Stimulated activated CD8-positive, alpha-beta memory T cell treated with anti-CD3 and anti-CD28 coated beads, Interleukin-15, amount 100 ng/mL, for 48 hours (primary cell): ENCODE data around the gene KCNH5.

Experiments used
- DNase-seq, 2 donors: peaks; one replicate each; pipeline ENCODE4 v3.0.0-alpha.2; 2020; ENCODE audit warnings: low read depth in 2 of 2

KCNH5 gene, protein sequence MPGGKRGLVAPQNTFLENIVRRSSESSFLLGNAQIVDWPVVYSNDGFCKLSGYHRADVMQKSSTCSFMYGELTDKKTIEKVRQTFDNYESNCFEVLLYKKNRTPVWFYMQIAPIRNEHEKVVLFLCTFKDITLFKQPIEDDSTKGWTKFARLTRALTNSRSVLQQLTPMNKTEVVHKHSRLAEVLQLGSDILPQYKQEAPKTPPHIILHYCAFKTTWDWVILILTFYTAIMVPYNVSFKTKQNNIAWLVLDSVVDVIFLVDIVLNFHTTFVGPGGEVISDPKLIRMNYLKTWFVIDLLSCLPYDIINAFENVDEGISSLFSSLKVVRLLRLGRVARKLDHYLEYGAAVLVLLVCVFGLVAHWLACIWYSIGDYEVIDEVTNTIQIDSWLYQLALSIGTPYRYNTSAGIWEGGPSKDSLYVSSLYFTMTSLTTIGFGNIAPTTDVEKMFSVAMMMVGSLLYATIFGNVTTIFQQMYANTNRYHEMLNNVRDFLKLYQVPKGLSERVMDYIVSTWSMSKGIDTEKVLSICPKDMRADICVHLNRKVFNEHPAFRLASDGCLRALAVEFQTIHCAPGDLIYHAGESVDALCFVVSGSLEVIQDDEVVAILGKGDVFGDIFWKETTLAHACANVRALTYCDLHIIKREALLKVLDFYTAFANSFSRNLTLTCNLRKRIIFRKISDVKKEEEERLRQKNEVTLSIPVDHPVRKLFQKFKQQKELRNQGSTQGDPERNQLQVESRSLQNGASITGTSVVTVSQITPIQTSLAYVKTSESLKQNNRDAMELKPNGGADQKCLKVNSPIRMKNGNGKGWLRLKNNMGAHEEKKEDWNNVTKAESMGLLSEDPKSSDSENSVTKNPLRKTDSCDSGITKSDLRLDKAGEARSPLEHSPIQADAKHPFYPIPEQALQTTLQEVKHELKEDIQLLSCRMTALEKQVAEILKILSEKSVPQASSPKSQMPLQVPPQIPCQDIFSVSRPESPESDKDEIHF

DNA sequence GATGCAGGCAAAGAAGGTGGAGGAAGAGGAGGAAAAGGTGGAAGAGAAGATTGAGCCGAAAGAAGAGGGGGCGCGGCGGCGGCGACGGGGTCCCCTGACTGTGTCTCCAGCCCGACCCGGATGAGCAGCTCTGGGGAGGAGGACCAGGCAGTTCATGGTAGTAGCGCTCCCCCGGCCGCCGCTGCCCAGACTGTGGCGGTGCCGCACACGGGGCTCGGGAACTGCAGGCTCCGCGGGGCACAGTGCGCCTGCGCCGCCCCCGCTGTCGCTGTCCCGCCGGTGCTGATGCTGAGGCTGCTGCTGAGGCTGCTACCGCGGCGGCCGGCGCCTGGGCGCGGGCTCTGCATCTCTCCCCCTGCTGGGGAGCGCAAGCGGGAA is at the start of gene KCNH5:
Gene KCNH5 (minus strand): TSS at position 225 of the 378 bp plus-strand sequence. CDS start 272 bp downstream, outside the sequence.
- peak in 1 of 2 donors; percentile 7 for DNase-seq

DNA sequence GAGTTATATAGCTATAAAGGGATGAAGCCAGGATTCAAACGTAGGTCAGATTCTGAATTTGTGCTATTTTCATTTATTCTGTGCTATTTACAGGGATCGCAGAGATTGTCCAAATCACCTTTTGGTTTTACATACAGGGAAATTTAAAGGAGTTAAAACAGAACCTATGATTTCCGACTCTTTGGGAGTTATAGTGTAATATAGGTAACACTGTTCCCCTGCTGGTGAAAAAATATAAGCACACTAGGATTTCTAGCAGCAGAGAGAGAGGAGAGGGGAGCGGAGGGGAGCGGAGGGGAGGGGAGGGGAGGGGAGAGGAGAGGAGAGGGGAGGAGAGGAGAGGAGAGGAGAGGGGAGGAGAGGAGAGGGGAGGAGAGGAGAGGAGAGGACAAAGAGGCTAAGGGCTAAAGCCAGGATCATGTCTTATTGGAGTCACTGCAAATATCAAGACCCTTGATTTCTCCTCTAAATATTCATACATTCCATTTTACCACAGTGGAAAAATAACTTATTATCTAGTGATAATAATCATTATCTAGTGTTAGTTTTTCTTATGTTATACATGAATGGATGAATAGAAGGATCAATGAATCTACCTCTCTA is 46.2 kb upstream of the KCNH5 start:
- DNase-seq, result no peak

DNA sequence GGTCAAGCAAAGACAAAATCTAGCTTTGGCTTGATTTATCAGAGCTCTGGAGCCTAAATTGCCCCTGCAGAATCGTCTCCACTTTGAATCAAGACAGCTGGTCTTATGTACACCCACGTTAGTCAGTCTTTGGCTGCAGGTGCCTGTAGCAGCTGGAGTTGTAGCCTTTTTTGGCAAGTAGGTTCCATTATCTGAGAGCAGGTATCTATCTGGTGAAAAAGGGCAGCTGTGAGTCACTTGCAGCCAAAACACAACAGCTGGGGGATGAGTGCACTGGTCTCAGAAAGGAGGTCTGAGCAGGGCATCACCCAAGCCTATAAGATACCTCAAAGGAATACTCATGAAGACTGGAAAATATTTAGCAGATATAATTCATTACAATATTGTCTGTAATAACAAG is 43.6 kb upstream of the KCNH5 start:
- no peak for DNase-seq

DNA sequence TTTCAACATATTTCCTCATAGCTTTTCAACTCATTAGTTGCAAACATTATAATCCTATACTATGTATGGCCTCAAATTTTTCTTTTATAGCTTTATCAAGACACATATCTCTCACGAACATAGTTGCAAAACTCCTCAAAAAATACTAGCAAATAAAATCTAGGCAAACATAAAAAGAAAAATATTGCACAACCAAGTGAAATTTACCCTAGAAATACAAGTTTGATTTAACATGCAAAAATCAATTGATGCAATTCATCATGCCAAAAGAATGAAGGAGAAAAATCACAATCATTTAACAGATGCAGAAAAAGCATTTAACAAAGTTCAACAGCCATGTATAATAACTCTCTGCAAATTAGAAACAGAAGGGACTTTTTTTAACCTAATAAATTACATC is 33.3 kb upstream of the KCNH5 start:
- no peak for DNase-seq

DNA sequence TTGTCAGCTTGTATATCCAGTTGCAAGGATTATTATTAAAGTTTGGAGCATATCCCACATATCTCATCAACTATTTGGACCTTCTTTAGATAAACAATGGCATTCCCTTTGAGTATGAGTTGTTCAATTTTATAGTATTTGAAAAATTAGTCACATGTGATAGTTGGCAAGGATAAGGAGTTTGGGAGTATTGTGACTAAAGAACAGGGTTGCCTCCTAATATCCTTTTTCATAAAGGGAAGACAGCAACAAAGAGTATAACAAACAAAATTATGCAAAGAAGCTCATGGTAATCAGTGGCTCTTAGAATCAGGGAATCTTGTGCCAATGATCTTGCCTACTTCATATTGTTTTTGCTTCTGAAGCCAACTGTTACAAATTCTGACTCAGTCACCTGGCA is 31.2 kb upstream of the KCNH5 start:
- DNase-seq, result no peak

DNA sequence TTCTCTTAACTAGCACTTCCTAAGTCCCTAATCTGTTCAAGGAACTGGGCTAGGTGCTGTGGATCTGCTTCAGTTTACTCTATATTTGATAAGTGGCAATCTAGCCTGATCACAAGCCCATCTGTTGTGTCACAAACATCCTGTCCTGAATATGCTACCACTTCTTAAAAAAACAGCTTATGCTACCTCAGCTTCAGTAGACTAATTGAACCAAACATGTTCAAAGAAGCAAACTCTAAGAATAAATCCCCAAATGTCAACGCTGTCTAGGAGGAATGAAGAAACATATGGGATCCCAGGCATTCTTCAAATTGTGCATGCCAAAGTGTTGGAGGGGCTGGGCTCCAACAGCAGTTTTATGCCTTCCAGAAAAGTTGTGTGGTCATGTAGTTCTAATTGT is 10.4 kb upstream of the KCNH5 start:
- DNase-seq, result no peak

DNA sequence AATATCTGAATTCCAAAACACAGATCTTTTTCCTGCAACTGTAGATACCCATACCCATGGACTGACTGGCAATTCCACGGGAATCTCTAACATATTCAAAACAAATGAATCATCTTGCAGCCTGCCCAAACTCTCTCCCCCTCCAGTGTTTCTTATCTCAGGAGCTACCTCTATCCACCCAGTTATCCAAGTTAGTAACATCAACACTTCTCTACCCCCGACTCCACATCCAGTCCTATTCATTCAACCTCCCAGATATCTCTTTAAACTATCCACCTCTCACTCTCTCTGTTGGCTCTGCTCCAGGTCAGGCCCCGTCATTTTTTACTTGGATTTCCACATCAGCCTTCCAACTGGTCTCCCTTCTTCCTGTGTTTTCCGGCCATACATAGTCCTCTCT is 6.7 kb upstream of the KCNH5 start:
- DNase-seq, result no peak

DNA sequence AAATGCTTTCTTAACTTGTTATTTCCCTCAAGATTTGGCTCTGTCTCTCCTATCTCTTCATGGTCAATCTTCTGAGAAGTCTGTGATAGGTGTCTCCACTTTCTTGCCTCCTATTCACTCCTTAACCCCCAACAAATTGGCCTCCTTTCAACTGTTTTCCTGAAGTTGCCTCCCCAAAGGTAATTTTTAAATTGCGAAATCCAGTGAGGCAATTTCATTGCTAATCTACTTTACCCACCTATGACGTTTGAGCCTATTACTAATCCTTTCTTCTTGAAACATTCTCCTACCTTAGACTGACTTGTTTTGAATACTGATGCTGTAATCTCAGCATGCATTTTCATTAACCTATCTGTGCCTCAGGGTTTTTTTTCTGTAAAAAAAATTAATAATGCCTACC is 6.0 kb upstream of the KCNH5 start:
- no peak for DNase-seq

DNA sequence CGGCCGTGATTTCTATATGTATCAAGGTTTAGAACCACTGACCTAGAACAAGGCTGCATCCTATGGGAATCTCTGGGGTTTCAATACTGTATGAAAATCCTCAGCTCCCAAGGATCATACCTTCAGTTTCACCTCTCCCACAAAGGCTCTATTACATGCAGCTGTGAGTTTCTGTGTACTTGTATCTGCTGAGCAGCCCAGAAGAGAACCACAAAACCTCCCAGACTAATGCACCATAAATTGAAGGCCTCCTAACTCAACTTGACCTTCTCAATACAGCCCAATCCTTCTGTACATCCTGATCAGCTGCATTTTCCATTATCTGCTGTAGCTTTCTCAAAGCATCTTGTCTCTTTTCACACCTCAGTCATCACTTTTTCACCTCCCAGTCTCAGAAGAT is 5.4 kb upstream of the KCNH5 start:
- DNase-seq, result no peak

DNA sequence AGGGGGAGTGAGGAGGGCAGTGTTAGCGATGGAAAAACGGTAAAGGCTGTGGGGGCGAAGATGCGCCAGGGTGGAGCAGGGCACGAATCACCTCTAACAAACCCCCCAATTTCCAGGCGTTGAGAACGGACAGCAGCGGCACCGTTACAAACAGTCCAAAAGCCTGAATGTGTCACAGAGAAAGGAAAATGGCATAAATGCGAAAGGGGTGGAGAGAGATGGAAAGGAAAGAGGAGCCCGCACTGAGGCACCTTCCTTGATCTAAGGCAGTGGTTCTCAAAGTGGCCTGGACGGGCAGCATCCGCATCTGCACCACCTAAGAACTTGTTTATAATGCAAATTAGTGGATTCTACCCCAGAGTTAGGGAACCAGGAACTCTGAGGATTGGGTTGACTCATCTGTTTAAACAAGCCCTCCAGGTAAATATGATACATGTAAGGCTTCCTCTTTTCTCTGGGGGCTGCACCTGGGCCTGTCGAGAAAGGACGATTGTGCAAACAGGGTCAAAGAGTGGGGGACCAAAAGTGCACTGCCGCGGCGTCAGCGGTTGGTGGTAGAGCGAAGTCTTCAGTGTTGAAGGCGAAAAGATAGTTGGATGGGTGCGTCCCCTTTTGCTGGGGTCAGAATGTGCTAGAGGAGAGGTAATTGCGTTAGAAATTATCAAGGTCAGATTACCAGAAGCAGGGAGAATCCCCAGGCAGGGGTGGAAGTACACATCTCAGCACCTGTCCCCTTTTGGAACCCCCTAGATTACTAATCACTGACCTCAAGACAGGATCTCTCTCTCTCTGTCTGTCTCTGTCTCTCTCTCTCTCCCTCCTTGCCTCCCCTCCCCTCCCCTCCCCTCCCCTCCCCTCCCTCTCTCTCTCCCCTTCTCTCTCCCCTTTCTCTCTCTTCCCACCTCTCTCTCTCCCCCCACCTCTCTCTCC is 1.3 kb upstream of the KCNH5 start:
- no peak for DNase-seq

DNA sequence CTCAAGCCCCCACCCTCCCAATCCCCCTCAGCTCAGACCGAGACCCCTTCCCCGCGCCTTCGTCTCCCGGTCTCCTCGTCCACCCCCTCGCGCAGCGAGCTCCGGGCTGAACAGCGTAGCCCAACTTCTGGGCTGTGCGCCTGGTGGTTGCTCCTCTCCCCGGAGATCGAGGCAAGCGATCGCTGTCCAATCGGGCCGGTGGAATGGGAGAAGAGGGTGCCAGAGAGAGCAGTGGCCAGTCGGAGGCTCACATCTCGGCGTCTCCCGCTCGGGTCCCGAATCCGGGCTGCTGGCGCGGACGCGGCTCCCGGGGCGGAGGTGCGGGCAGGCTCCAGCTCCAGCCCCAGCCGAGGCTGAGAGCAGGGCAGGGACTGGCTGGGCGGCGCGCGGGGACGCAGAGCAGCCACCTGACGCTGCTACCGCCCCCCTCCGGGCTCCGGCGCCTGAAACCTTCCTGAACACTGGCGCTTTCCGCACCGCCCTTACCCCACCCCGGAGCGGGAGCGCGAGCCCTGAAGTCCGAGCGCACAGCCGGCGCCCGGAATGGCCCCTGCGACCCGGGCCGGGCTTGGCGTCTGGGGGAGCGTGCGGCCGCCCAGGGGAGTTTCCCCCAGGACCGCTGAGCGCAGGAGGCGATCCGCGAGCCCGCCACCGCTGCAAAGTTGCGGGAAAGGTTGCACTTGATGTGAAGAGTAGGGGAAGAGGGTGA is 508 bp upstream of the KCNH5 start:
- DNase-seq, result no peak

DNA sequence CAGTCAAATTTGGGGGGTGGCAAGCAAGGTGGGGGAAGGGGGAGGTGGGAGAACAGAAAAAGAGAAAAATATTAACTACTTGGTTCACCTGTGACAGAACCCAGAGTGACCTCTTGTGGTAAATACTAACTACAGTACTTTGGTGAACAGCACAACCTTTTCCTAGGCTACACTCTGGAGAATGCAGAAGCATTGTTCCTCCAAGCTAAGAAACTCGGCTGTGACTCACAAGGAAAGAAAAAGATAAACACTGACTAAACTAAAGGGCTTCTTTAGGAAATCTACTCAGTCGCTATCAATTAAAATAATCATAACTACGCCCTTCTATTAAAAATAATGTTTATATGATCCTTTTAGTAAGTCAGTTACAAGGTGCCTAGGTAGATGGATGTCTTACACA is 5.4 kb downstream of the KCNH5 start:
- no peak for DNase-seq

DNA sequence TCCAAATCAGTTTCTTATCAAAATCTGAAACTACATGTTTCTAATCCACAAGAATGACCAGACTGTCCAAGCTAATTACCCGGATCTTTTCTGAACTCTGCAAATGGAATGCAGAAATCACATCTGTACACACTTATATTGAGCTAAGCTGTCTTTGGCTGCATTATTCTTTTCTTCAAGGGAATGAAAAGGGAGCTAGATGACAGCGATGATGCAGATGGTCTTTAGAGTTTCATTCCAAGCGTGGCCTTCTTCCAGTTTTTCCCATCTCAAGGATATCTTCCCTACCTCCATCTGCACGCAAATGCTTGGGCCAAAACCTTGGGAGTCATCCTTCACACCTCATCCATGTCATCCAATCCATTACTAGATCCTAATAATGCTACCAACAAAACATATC is 12.6 kb downstream of the KCNH5 start:
- DNase-seq, result no peak

DNA sequence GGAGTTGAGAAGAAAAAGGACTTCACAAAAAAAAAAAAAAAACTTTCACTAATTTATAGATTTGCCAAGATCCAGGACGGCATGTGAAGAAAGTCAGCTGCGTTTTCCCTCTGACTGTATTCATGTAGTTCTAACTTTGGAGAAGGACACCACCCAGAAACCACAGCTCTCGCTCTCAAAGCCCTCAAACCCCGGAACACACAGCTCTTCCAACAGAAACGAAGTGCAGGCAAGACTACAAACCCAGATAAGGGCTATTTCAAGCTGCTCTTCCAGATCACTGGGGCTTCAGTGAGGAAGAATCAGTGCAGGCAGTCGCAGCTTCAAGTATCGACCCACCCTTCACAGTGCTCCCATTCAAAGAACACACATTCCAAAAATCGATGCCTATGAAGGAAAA is 13.2 kb downstream of the KCNH5 start:
- no peak for DNase-seq

DNA sequence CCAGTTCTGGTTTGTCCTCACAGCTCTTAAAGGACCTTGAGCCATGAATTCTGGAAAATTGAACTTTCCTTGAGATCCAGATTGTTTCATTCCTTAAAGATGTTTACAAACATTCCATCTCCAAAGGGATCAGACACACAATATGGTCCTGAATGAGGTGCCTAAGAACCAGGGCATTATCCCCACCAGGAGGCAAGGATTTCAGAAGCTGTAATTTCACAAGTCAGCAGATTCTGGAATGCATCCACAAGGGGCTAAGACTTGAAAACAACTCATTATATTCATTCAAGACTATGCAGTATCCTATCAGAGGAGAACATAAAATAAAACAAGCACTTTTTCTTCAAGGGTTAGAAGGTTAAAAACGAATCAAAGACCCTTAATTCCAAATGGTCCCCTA is 15.1 kb downstream of the KCNH5 start:
- no peak for DNase-seq

DNA sequence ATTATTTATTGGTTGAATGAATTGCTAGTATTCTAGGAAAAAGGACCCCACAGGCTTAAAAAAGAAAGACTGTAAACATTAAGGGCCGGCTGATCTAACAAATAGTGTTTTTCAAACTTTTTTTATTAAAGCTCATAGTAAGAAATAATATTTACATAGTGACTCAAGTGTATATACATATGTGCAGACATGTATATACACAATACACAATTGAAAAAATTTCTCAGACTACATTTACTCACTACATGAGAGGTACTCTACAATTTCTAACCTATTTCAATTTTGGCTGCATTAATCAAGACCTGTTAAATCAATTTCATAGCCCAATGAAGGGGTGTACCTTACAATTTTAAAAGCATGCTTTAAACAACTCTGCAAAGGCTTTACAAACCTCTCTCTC is 17.5 kb downstream of the KCNH5 start:
- no peak for DNase-seq

DNA sequence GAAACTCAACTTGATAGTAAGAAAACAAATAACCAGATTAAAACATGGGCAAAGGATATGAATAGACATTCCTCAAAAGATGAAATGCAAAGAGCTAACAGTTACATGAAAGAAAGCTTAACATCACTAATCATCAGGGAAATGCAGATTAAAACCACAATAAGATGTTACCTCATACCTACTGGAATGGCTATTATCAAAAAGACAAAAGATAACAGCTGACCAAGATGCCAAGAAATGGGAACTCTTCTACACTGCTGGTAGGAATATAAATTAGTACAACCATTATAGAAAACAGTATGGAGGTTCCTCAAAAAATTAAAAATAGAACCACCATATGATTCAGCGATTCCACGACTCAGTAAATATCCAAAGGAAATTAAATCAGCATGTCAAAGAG is 18.8 kb downstream of the KCNH5 start:
- no peak for DNase-seq

DNA sequence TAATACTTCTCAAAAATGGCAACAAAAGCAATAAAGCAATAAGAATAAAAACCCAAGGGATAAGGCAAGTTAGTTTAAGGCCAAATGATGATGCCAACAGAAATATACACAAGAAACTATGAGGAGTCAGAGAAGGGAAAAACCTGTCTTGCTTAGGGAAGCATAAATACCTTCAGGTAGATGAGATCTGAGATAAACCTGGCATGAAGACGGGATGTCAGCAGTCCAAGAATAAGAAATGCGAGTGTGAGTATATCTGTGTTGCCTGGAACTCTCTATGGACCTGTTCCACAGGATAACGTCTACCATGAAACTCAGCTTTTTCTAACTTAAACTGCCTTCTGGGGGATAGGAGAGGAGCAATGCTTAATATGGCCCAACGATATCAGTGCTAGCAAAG is 30.6 kb downstream of the KCNH5 start:
- no peak for DNase-seq

DNA sequence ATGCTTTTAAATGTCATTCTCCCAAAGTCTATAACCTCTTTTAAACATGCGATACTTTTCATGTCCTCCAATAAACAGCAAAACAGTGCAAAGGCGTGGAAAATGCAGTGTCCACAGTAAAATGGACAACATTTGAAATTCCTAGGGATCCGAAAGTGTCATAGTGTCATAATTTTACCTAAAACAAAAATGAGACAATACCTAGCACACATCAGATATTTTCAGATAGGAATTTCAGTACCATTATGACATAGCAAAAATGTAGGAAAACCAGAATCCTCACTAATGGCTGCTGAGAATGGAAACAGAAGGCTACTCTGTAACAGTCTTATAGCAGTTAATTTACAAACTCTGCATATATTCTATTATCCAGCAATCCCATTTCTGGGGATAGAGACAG is 33.1 kb downstream of the KCNH5 start:
- no peak for DNase-seq

DNA sequence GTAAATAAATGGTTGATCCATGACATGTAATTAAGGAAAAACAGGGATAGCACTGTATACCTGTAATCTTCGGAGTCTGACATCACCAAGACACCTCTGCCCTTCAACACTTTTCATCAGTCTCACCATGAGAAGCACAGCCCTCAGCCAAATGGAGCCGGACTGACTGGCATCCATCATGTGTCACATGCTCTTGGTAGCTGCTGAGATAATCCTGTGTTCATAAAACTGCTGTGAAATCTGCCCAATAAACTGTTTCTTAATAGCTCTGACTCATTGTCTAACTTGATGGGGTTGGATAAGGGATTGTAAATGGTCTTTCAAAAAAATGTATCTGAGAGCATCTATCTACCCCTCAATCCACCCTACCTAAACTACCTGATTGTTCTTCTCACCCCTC is 33.6 kb downstream of the KCNH5 start:
- DNase-seq, result no peak

DNA sequence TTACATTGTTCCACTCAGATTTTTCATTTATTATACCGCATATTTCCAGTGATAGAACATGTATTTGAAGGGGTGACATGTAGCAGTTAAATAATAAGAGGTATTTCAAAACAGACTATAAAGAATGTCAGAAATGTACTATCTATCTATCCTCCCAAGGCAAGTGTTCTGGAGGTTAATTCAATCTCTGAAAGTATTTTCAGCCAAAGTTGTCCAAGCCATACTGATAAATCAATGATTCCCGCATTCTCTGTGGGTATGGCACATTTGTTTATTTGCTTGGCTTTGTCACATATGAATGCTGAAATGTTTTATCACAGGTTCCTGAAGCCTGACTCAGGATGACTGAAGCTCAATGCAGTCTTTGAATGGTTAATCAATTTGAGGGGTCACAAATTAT is 35.8 kb downstream of the KCNH5 start:
- DNase-seq, result no peak
